ENCODE measurements around the gene CCDC77.

GRCh38 chr12:460261-461230 lies 59.1 kb downstream of the CCDC77 start:
- no peak for TF ChIP-seq CTCF (IDR thresholded peaks at IDR 0.05)
- no peak for TF ChIP-seq POLR2A (IDR thresholded peaks at IDR 0.05)
